Gastroesophageal sphincter (tissue), 4 donors: ENCODE results near the gene SPAG7. TPM values are rescaled to one million over a fixed set of nuclear protein-coding genes. Genes with fewer than 3 reads are reported as not detected.
A peak's percentile ranks its signal among the peaks of the same experiment; 100 is the strongest.
"Not testable (repeated sequence)": the region's sequence is repeated elsewhere in the genome, so short reads cannot be mapped to it uniquely, and the experiment has no call there.

ENCODE experiments used
- ATAC-seq: fragments of 150-250 bp; one replicate; pipeline ENCODE4 v1.9.1; 2016; ENCODE audit warnings: mild to moderate bottlenecking, moderate library complexity
- H3K27ac ChIP-seq, 4 donors: fragments of 200-600 bp; sonication (generic) in 3 of 4; 1 replicate in 3 of 4; 2 replicates in 1 of 4; pipeline ENCODE4 v1.5.1; 2016 to 2019
- H3K27me3 ChIP-seq: fragments of 200-600 bp; sonication (generic); one replicate; pipeline ENCODE4 v1.5.1; 2019
- H3K36me3 ChIP-seq, 2 donors: fragments of 200-600 bp; sonication (generic); one replicate each; pipeline ENCODE4 v1.5.1; 2019; ENCODE audit warnings: control low read depth in 1 of 2
- H3K4me1 ChIP-seq, 3 donors: fragments of 200-600 bp; sonication (generic); 1 replicate in 2 of 3; 2 replicates in 1 of 3; pipeline ENCODE4 v1.5.1; 2016 to 2019; ENCODE audit warnings: control low read depth in 2 of 3
- H3K4me3 ChIP-seq, 2 donors: fragments of 200-600 bp; sonication (generic); one replicate each; pipeline ENCODE4 v1.5.1; 2019; ENCODE audit warnings: mild to moderate bottlenecking in 1 of 2, moderate library complexity in 1 of 2
- H3K9me3 ChIP-seq, 3 donors: fragments of 200-600 bp; sonication (generic); one replicate each; pipeline ENCODE4 v1.5.1; 2017 to 2019; ENCODE audit warnings: control low read depth in 2 of 3
- EP300 ChIP-seq: sonication (generic); formaldehyde crosslinking; IDR thresholded peaks from one replicate; pipeline ENCODE4 v1.6.1; 2017; ENCODE audit warnings: antibody characterized with exemption, mild to moderate bottlenecking
- POLR2A ChIP-seq, 2 donors: fragments of 450-650 bp; IDR thresholded peaks; one replicate each; pipeline ENCODE4 v1.6.1; 2017; ENCODE audit warnings: antibody characterized with exemption in 2 of 2, mild to moderate bottlenecking in 2 of 2, moderate library complexity in 1 of 2
- POLR2AphosphoS5 ChIP-seq: sonication (generic); formaldehyde crosslinking; IDR thresholded peaks from one replicate; pipeline ENCODE4 v1.6.1; 2017; ENCODE audit warnings: antibody characterized with exemption
- WGBS, 2 donors: methylation state at CpG; one replicate each; pipeline ENCODE4 v1.1.5; 2018; ENCODE audit warnings: low coverage in 1 of 2; 5-methylcytosine and 5-hydroxymethylcytosine counted together
- total RNA-seq, 4 donors: library from RNA; depleted of rRNA; stranded (reverse); fragments of >200 nt; gene quantifications; one replicate each; pipeline ENCODE4 v1.1.0, GENCODE V29; 2016
- TF ChIP-seq, protein P1 (sequence below), 4 experiments: fragments of 200-600 bp in 2 of 4; fragments of 450-650 bp in 2 of 4; sonication (generic) in 1 of 4; IDR thresholded peaks; one replicate each; pipeline ENCODE4 v1.5.1; 2017 to 2019; ENCODE audit warnings: antibody characterized with exemption in 4 of 4, mild to moderate bottlenecking in 2 of 4, moderate library complexity in 2 of 4

The SPAG7 gene
- total RNA-seq, 4 donors from 2014 or later = 35.1 to 77.5 (median 55.2) TPM

DNA sequence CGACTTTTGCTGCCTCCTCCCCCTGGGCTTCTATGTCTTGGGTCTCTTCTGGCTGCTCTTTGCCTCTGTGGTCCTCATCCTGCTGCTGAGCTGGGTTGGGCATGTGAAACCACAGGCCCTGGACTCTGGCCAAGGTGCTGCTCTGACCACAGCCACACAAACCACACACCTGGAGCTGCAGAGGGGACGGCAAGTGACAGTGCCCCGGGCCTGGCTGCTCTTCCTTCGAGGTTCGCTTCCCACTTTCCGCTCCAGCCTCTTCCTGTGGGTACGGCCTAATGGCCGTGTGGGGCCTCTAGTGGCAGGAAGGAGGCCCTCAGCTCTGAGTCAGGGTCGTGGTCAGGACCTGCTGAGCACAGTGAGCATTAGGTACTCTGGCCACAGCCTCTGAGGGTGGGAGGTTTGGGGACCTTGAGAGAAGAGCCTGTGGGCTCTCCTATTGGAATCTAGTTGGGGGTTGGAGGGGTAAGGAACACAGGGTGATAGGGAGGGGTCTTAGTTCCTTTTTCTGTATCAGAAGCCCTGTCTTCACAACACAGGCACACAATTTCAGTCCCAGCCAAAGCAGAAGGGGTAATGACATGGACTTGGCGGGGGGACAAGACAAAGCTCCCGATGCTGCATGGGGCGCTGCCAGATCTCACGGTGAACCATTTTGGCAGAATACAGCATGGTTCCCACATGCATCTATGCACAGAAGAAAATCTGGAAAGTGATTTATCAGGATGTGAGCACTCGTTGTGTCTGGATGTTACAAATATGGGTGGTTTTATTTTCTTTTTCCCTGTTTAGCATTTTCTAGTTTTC is 33.2 kb downstream of the SPAG7 start:
- no peak for TF ChIP-seq EP300
- TF ChIP-seq POLR2A (IDR thresholded peaks at IDR 0.05) = no peak
- TF ChIP-seq, protein P1, sequence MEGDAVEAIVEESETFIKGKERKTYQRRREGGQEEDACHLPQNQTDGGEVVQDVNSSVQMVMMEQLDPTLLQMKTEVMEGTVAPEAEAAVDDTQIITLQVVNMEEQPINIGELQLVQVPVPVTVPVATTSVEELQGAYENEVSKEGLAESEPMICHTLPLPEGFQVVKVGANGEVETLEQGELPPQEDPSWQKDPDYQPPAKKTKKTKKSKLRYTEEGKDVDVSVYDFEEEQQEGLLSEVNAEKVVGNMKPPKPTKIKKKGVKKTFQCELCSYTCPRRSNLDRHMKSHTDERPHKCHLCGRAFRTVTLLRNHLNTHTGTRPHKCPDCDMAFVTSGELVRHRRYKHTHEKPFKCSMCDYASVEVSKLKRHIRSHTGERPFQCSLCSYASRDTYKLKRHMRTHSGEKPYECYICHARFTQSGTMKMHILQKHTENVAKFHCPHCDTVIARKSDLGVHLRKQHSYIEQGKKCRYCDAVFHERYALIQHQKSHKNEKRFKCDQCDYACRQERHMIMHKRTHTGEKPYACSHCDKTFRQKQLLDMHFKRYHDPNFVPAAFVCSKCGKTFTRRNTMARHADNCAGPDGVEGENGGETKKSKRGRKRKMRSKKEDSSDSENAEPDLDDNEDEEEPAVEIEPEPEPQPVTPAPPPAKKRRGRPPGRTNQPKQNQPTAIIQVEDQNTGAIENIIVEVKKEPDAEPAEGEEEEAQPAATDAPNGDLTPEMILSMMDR (IDR thresholded peaks at IDR 0.05) = peak in 1 of 4 experiments; percentile 23
- Histone ChIP-seq H3K27me3 (no peaks in the 10 kb centered on the region), H3K4me3 (no peak overlapping the region), H3K9me3 (no peaks in the 10 kb centered on the region), H3K4me1 (peaks cover 0 to 35% (median 16%) of the 10 kb centered on the region in 3 donors), H3K27ac (peak overlapping the region in 2 of 4 donors; percentile 30 to 43), H3K36me3 (peaks cover 0 to 34% of the 10 kb centered on the region in 2 donors)
- ATAC-seq = no peak
- WGBS, 2 donors = 24 to 40% methylated on average over 8 to 9 of the region's 14 CpGs

DNA sequence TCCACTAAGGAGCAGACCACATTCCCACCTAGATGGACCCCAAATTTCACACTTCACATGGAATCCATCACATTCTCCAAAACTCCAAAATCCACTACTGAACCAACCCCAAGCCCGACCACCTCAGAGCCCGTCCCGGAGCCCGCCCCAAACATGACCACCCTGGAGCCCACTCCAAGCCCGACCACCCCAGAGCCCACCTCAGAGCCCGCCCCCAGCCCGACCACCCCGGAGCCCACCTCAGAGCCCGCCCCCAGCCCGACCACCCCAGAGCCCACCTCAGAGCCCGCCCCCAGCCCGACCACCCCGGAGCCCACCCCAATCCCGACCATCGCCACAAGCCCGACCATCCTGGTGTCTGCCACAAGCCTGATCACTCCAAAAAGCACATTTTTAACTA is 34.0 kb downstream of the SPAG7 start:
- H3K4me3 ChIP-seq = no peak overlapping the region
- 83% methylated on average over 6 of the region's 16 CpGs; no CpG with 5 or more reads in 1 of the 2 donors for WGBS, 2 donors
- no peaks in the 10 kb centered on the region for H3K27me3 ChIP-seq
- peak overlapping the region in 1 of 4 donors; percentile 43 for H3K27ac ChIP-seq
- TF ChIP-seq POLR2AphosphoS5 (no peak), EP300 (no peak), POLR2A (IDR thresholded peaks at IDR 0.05) (no peak)
- TF ChIP-seq, protein P1 (IDR thresholded peaks at IDR 0.05) = no peak
- ATAC-seq = no peak
- H3K9me3 ChIP-seq = no peaks in the 10 kb centered on the region
- peaks cover 0 to 28% (median 9%) of the 10 kb centered on the region in 3 donors for H3K4me1 ChIP-seq
- peaks cover 0 to 33% of the 10 kb centered on the region in 2 donors for H3K36me3 ChIP-seq

DNA sequence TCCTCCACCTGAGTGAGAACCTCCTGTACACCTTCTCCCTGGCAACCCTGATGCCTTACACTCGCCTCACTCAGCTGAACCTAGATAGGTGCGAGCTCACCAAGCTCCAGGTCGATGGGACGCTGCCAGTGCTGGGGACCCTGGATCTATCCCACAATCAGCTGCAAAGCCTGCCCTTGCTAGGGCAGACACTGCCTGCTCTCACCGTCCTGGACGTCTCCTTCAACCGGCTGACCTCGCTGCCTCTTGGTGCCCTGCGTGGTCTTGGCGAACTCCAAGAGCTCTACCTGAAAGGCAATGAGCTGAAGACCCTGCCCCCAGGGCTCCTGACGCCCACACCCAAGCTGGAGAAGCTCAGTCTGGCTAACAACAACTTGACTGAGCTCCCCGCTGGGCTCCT is 34.9 kb downstream of the SPAG7 start:
- 92% methylated on average over 2 of the region's 12 CpGs; no CpG with 5 or more reads in 1 of the 2 donors for WGBS, 2 donors
- no peak overlapping the region for H3K4me3 ChIP-seq
- peaks cover 0 to 19% (median 0%) of the 10 kb centered on the region in 3 donors for H3K4me1 ChIP-seq
- H3K27me3 ChIP-seq = no peaks in the 10 kb centered on the region
- H3K27ac ChIP-seq = no peak overlapping the region
- H3K9me3 ChIP-seq = no peaks in the 10 kb centered on the region
- no peak for TF ChIP-seq POLR2A (IDR thresholded peaks at IDR 0.05)
- TF ChIP-seq, protein P1 (IDR thresholded peaks at IDR 0.05) = no peak
- no peak for ATAC-seq
- H3K36me3 ChIP-seq = peaks cover 0 to 24% of the 10 kb centered on the region in 2 donors

DNA sequence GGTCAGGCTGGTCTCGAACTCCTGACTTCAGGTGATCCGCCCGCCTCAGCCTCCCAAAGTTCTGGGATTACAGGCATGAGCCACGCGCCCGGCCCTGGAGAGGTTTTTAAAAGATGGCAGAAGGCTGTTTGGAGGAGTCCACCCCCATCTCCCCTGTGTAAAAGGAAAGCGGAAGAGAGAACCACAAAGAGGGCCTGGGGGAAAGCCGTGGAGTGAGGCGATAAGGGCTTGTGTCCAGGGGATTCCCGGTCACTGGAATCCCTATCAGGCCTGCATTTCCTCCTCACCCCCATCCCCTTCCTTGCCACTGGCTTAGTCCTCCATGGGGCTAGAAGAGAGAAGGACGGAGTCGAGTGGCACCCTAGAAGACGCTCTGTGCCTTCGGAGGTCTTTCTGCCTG is 35.7 kb downstream of the SPAG7 start, which contains the start of gene GP1BA:
TSS of gene GP1BA (plus strand) at position 315 of the 400 bp plus-strand sequence. CDS start 328 bp downstream, outside the sequence.
- Histone ChIP-seq H3K27ac (no peak within 1 kb of the TSS), H3K9me3 (no peaks in the 10 kb centered on the region), H3K27me3 (no peaks in the 10 kb centered on the region), H3K4me1 (peaks cover 0 to 13% (median 0%) of the 10 kb centered on the region in 3 donors), H3K36me3 (peaks cover 0 to 16% of the 10 kb centered on the region in 2 donors), H3K4me3 (no peak within 1 kb of the TSS)
- ATAC-seq = no peak
- 16 to 71% methylated on average over 4 to 5 of the region's 14 CpGs for WGBS, 2 donors
- TF ChIP-seq EP300 (no peak), POLR2A (IDR thresholded peaks at IDR 0.05) (no peak), POLR2AphosphoS5 (no peak)
- TF ChIP-seq, protein P1 (IDR thresholded peaks at IDR 0.05) = no peak

DNA sequence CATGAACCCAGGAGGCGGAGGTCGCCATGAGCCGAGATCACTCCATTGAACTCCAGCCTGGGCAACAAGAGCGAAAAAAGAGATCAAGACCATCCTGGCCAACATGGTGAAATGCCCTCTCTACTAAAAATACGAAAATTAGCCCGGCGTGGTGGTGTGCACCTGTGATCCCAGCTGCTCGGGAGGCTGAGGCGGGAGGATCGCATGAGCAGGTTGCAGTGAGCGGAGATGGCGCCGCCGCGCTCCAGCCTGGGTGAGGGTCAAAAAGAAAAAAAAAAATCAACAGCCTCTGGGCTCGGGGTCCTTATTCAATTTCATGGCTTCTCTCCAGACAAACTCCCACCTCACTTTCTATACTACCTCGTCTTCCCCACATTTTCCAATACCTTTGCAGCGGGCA is 38.7 kb downstream of the SPAG7 start:
- ATAC-seq = no peak
- TF ChIP-seq POLR2A (IDR thresholded peaks at IDR 0.05) (no peak), POLR2AphosphoS5 (no peak), EP300 (no peak)
- TF ChIP-seq, protein P1 (IDR thresholded peaks at IDR 0.05) = no peak
- Histone ChIP-seq H3K4me1 (peaks cover 0 to 5% (median 0%) of the 10 kb centered on the region in 3 donors), H3K36me3 (no peaks in the 10 kb centered on the region), H3K9me3 (no peaks in the 10 kb centered on the region), H3K4me3 (no peak overlapping the region), H3K27me3 (no peaks in the 10 kb centered on the region), H3K27ac (no peak overlapping the region)
- 98 to 99% methylated on average over 11 to 15 of the region's 18 CpGs for WGBS, 2 donors

DNA sequence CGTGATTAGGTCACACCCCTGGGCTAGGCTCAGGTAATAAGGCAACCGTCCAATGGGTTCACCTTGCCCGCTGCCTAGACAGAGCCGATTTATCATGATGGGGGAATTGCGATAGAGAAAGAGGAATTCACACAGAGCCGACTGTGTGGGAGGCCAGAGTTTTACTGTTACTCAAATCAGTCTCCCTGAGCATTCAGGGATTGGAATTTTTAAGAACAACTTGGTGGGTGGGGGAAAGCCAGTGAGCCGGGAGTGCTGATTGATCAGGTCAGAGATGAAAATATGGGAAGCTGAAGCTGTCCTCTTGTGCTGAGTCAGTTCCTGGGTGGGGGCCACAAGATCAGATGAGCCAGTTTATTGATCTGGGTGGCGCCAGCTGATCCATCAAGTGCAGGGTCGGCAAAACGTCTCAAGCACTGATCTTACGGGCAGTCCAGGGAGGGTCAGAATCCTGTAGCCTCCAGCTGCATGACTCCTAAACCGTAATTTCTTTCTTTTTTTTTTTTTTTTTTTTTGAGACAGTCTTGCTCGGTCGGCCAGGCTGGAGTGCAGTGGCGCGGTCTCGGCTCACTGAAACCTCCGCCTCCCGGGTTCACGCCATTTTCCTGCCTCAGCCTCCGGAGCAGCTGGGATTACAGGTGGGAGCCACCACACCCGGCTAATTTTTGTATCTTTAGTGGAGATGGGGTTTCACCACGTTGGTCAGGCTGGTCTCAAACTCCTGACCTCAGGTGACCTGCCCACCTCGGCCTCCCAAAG is 40.9 kb downstream of the SPAG7 start:
- not testable (repeated sequence) for H3K36me3 ChIP-seq, H3K27me3 ChIP-seq, H3K4me3 ChIP-seq, H3K4me1 ChIP-seq, H3K9me3 ChIP-seq, ATAC-seq, H3K27ac ChIP-seq
- WGBS, 2 donors = 78 to 82% methylated on average over 12 to 14 of the region's 24 CpGs
